Bronchial epithelial cell (primary cell): ENCODE measurements around the gene SCAPER. TPM values are rescaled to one million over a fixed set of nuclear protein-coding genes. Genes with fewer than 3 reads are reported as not detected.

ENCODE experiments used
- DNase-seq: peaks from one replicate; pipeline ENCODE4 v3.0.0-alpha.2; 2010; ENCODE audit warnings: low read depth
- FAIRE-seq: peaks from 2 replicates; lab custom pipeline; 2011; peaks lifted over from hg19 to GRCh38; lab: Jason Lieb, UNC
- H3K27me3 ChIP-seq: 2 replicates; pipeline ENCODE4 v1.5.1; 2011; ENCODE audit warnings: low read length; ENCODE audit not compliant: control insufficient read depth, insufficient read depth
- H3K36me3 ChIP-seq: 2 replicates; pipeline ENCODE4 v1.5.1; 2011; ENCODE audit warnings: low read length; ENCODE audit not compliant: control insufficient read depth, insufficient read depth
- H3K4me3 ChIP-seq: 2 replicates; pipeline ENCODE4 v1.5.1; 2011; ENCODE audit warnings: mild to moderate bottlenecking, low read depth, low read length, control low read depth
- CTCF ChIP-seq: IDR thresholded peaks from 2 replicates; pipeline ENCODE4 v1.5.1; 2011; ENCODE audit warnings: mild to moderate bottlenecking, moderate library complexity, low read length, control low read depth, inconsistent platforms; ENCODE audit not compliant: insufficient read depth, severe bottlenecking
- total RNA-seq: library from RNA; depleted of rRNA; stranded (reverse); fragments of >200 nt; gene quantifications from 2 replicates; pipeline ENCODE4 v1.2.1, GENCODE V29; 2014

SCAPER gene
- total RNA-seq, 1 donor from 2014 or later: 6.3 TPM

DNA sequence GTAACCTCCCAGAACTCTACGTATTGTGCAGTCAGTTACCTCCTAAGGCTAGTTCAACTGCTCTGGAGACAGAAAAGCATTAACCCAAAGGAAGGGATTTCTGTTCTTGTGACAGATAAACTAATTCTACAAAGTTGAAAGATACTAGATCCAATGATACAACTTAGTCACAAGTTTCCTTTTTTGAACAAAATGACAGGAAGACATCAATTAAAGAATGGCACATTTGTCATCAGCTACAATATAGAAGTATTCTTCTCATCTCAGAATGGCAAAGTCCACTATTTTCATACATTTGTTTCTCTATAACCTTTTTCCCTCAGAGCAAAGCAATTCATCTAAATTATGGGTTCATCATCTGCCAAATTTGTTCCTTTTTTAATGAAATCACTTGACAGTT, 524.9 kb downstream of the SCAPER start:
- TF ChIP-seq CTCF: no peak
- Histone ChIP-seq H3K27me3 (no peaks in the 10 kb centered on the region), H3K36me3 (peaks cover 2% of the 10 kb centered on the region), H3K4me3 (no peak overlapping the region)
- no peak for FAIRE-seq
- no peak for DNase-seq

- no peak for TF ChIP-seq CTCF
- Histone ChIP-seq H3K27me3 (no peaks in the 10 kb centered on the region), H3K36me3 (peaks cover 2% of the 10 kb centered on the region), H3K4me3 (no peak overlapping the region)
- DNase-seq: no peak
- FAIRE-seq: no peak
These were observed 526.4 kb downstream of the SCAPER start for GRCh38 chr15:76378691-76379090.

DNA sequence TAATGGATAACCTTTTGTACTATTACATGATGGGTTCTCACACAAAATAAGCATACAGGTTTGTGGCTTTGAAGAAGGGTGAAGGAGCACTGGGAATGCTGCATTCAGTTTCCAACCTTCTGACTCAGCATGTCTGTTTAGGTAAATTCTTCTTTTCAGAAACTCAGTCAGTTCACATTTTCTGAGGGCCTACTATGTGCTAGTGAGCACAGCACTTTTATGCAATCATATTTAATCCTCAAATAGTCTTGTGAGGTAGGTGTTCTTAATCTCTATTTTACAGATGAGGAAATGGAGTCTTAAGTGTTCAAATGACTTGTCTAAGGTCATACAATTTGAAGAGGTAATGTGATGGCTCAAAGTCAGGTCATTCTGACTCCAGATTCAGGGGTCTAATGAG, 527.4 kb downstream of the SCAPER start:
- TF ChIP-seq CTCF: no peak
- H3K36me3 ChIP-seq: peaks cover 2% of the 10 kb centered on the region
- FAIRE-seq (no peak), DNase-seq (no peak)
- no peaks in the 10 kb centered on the region for H3K27me3 ChIP-seq
- no peak overlapping the region for H3K4me3 ChIP-seq

GRCh38 chr15:76377217-76377616, 527.9 kb downstream of the SCAPER start:
- H3K4me3 ChIP-seq: no peak overlapping the region
- H3K36me3 ChIP-seq: peaks cover 2% of the 10 kb centered on the region
- TF ChIP-seq CTCF: no peak
- H3K27me3 ChIP-seq: no peaks in the 10 kb centered on the region
- DNase-seq (no peak), FAIRE-seq (no peak)

DNA sequence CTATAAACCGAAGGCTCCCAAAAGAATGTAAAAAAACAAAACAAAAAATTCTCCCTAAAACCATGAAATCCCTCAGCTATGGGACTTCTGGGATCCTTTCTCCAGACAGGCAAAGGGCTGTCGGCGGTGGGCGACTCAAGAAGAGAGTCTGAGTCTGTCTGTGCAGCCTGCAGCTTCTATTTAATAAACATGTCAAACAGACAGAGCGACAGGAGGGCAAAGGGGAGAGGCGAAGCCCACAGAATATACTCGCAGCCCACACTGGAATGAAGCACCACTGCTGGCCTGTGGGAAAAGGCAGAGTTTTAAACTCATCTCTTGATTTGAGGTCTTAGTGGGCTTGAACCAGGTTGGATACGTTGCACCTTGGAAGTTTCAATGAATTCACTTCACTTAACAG, 528.3 kb downstream of the SCAPER start:
- Histone ChIP-seq H3K27me3 (no peaks in the 10 kb centered on the region), H3K36me3 (peaks cover 2% of the 10 kb centered on the region), H3K4me3 (no peak overlapping the region)
- no peak for TF ChIP-seq CTCF
- no peak for DNase-seq
- no peak for FAIRE-seq

GRCh38 chr15:76376029-76376428, 529.1 kb downstream of the SCAPER start:
- Histone ChIP-seq H3K4me3 (no peak overlapping the region), H3K36me3 (peaks cover 2% of the 10 kb centered on the region), H3K27me3 (no peaks in the 10 kb centered on the region)
- TF ChIP-seq CTCF: no peak
- FAIRE-seq (no peak), DNase-seq (no peak)
